GM18951 (cell line): ENCODE measurements around the gene GPAM.

Experiments used
- POLR2A ChIP-seq: IDR thresholded peaks from 4 replicates; pipeline ENCODE4 v1.6.1; 2011; ENCODE audit warnings: mild to moderate bottlenecking; ENCODE audit not compliant: insufficient read length, insufficient read depth; ENCODE audit errors: extremely low read depth
- in situ Hi-C: fragments of 300-500 bp; cut with MboI; formaldehyde crosslinking; loops from one replicate; pipeline ENCODE4 v1.12.0; 2022; ENCODE audit warnings: low sequenced_read_pairs, mixed read lengths, inconsistent platforms; ENCODE audit not compliant: unreplicated experiment

The GPAM gene

DNA sequence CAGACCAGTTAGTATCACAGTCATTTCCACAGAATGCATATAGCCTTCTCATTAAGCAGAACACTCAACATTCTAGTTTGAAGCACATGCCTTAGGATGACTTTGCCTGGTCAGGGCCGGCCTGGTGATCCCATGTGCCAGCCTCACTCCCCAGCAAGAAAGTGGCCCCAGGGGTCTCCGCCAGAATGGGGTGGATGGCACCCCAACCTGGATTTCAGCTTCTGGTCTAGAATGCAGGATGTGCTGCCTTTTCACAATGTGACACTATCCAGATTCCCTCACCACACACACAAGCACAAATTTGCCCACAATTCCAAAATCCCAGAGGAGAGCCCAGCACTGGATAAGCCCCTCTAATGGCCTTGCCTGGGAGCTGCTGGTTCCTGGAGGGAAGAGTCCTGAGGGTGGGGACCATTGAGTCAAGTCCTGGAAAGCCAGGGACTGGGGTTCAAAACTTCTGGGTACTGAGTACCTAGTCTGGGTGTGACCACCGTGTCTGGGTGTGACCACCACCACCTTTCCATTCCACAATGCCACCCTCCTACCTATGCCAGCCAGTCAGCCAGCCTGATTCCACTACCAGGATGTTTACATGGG is 41.5 kb upstream of the GPAM start:
- in situ Hi-C loops: no loop called here
- no peak for TF ChIP-seq POLR2A

DNA sequence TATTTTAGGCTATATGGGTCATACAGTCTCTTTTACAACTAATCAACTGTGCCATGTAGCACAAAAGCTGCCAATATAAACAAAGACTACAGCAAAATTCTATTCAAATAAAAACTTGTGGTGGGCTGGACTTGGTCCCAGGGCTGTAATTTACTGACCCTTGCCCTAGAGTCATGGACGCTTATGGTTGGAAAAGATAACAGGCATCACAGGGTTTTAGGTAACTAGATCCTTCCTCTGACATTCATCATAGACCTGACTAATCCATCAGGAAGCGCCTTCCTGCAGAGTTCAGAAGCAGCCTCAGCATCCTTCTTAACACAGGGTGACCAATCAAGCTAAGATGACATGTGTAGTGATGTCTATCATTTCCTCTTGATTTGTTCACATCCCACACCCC is 40.2 kb upstream of the GPAM start:
- TF ChIP-seq POLR2A: no peak
- in situ Hi-C loops: no loop called here

GRCh38 chr10:112222799-112223198 is 39.2 kb upstream of the GPAM start:
- no peak for TF ChIP-seq POLR2A
- in situ Hi-C loops: no loop called here

- TF ChIP-seq POLR2A: no peak
- in situ Hi-C loops: no loop called here
These were observed 38.0 kb upstream of the GPAM start for GRCh38 chr10:112221545-112221944.

DNA sequence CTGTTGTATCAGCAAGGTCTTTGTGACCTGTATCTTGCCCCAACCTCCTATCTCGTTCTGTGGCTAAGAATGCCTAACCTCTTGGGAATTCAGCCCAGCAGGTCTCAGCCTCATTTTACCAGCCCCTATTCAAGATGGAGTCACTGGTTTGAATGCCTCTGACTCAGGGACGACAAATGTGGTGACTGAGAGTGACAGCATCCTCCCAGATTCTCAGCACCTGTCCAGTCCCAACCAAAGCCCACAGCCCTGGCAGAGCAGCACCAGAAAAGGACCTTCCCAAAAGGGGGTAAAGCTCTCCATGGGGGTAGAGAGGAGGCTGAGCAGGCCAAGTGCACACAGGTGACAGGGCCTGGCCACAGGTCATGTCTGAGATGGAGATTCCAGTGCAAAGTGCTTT is 35.4 kb upstream of the GPAM start:
- no peak for TF ChIP-seq POLR2A
- in situ Hi-C loops: no loop called here

DNA sequence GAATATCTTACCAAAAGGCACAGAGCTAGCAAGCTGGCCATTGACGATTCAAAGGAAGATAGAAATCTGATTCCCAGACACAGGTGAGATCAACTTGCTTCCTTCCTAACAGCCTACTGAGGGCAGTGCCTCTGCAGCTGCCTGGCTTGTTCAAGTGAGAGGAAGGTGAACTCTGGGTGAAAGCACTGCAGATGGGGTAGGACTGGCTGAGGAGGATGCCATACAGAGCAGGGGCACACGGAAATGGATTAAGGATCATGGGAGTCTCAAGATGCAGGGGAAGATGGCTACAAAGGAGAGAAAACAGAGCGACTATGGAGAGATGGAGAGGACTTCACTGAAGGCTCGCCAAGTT is 34.4 kb upstream of the GPAM start:
- in situ Hi-C loops: no loop called here
- TF ChIP-seq POLR2A: no peak

DNA sequence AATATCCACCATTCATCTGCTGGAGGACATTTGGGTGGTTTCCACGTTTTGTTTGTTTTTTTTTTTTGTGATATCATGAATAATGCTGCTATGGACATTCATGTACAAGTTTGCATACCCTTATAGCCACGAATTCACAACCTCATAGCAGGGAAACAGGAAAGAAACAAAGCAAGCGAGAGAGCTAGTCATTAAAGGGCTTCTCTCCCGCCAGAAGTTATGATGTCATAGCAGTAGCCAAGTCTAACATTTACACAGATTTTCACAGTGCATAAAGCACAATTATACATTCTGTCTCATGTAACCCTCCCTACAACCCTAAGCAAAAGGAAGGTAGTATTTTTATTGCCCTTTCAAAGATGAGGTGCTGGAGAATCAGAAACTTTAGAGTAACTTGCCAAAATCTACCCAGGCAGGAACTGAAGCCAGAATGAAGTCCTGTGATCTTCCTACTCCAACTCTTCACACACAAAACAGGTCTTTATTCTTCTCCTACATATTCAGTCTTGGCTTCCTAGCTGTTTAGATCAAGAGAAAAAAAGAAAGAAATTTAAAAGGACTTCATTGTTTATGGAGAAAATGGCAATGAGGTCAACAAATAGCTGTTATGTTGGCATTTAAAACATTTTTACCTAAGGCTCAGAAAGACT is 33.9 kb upstream of the GPAM start:
- TF ChIP-seq POLR2A: no peak

GRCh38 chr10:112216966-112217365 is 33.4 kb upstream of the GPAM start:
- in situ Hi-C loops: no loop called here
- no peak for TF ChIP-seq POLR2A

More for the DNA sequence above, 33.9 kb upstream of the GPAM start:
- in situ Hi-C loops: no loop called here

- no peak for TF ChIP-seq POLR2A
- in situ Hi-C loops: no loop called here
These were observed 32.6 kb upstream of the GPAM start for GRCh38 chr10:112216151-112216550.

DNA sequence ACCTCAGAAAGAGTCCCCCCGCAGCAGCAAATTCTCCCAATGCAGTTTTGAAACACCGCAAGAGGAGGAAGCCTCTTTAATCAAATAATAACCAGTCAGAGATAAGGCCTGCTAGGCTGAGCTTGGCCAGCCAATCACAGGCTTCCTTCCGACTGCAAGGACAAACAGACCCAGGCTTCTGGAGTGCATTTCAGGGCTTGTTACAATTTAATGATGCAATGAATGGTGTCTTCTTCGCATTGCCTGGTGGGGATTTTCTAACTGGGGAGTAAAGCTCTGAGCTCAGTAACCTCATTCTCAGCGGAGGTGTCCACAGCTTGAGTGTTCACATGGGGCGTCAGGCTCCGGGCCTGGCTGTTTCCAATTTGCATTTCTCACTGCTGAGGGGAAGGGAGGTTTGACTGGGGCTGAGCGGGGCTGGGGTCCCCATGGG is 31.8 kb upstream of the GPAM start:
- in situ Hi-C loops: no loop called here
- no peak for TF ChIP-seq POLR2A

DNA sequence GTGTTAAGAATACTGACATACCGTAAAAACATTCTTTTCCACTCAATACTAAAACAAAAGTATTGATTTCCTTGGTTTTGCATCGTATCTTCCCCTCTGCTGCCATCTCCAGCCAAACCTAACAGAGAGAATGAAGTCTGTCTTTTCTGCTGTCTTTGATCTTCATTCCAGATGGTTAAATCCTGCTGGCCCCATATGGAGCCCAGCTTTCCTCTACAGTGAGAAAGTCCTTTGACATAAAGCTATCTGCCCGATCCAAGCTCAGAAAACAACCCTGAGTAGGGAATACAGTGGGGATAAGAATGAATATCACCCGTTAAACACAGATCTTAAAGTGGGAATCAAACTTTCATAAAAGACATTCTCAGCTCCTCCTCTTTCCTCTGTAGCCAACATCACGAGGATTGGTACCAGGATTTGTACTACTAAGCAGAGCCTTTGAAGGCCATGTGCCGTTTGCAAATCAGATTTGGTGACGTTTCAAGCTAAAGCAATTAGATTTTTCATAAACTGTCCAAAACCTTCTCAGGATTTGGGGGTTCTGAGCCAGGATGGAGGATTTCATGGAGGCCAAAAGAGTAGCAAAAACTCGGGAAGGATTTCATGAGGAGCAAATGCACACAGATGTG is 30.8 kb upstream of the GPAM start:
- in situ Hi-C loops: no loop called here
- no peak for TF ChIP-seq POLR2A

GRCh38 chr10:112213836-112214235 is 30.3 kb upstream of the GPAM start:
- no peak for TF ChIP-seq POLR2A
- in situ Hi-C loops: no loop called here

- no peak for TF ChIP-seq POLR2A
- in situ Hi-C loops: no loop called here
These were observed 29.7 kb upstream of the GPAM start for GRCh38 chr10:112213098-112213823.
